Body of pancreas (tissue), 4 donors: ENCODE measurements around the gene ZG16B. TPM values are rescaled to one million over a fixed set of nuclear protein-coding genes. Genes with fewer than 3 reads are reported as not detected.

Source experiments
- ATAC-seq: fragments of 150-250 bp; one replicate; pipeline ENCODE4 v1.9.1; 2016
- DNase-seq, 4 donors: peaks; one replicate each; pipeline ENCODE4 v3.0.0-alpha.2; 2019
- H3K27ac ChIP-seq, 4 donors: fragments of 200-600 bp; sonication (generic); 1 replicate in 3 of 4; 2 replicates in 1 of 4; pipeline versions ENCODE4 v1.5.1 to v1.6.1; 2016 to 2019; ENCODE audit warnings: mild to moderate bottlenecking in 1 of 4, mixed read lengths in 1 of 4, moderate library complexity in 1 of 4
- H3K27me3 ChIP-seq, 2 donors: fragments of 200-600 bp; sonication (generic); one replicate each; pipeline ENCODE4 v1.6.0; 2016; ENCODE audit warnings: mild to moderate bottlenecking in 1 of 2
- H3K36me3 ChIP-seq, 2 donors: fragments of 200-600 bp; sonication (generic); replicated peaks in 1 of 2; 2 replicates each; pipeline ENCODE4 v1.5.1; 2016; ENCODE audit warnings: low read depth in 2 of 2; ENCODE audit not compliant: insufficient read depth in 1 of 2
- H3K4me1 ChIP-seq: fragments of 200-600 bp; sonication (generic); one replicate; pipeline ENCODE4 v1.6.0; 2016
- H3K4me3 ChIP-seq, 2 donors: fragments of 200-600 bp; sonication (generic); 1 replicate in 1 of 2; 2 replicates in 1 of 2; pipeline ENCODE4 v1.5.1; 2016 to 2019
- H3K9me3 ChIP-seq, 3 donors: fragments of 200-600 bp; sonication (generic); 1 replicate in 2 of 3; 2 replicates in 1 of 3; pipeline ENCODE4 v1.5.1; 2016
- POLR2A ChIP-seq, 3 donors: fragments of 450-650 bp; IDR thresholded peaks; one replicate each; pipeline ENCODE4 v1.6.1; 2016; ENCODE audit warnings: antibody characterized with exemption in 3 of 3, mild to moderate bottlenecking in 2 of 3
- WGBS, 2 donors: methylation state at CpG; one replicate each; pipeline ENCODE4 v1.1.5; 2017; 5-methylcytosine and 5-hydroxymethylcytosine counted together
- intact Hi-C: fragments of 100-400 bp; cut with DNase I; formaldehyde crosslinking; loops from one replicate; pipeline ENCODE4 v1.15.1; 2023
- total RNA-seq, 2 donors: library from RNA; depleted of rRNA; stranded (reverse); fragments of >200 nt; gene quantifications; one replicate each; pipeline ENCODE4 v1.1.0, GENCODE V29; 2016
- TF ChIP-seq, protein P1 (sequence below), 7 experiments: fragments of 450-650 bp in 4 of 7; fragments of 200-600 bp in 3 of 7; sonication (generic) in 3 of 7; IDR thresholded peaks; one replicate each; pipeline ENCODE4 v1.5.1; 2016 to 2019; ENCODE audit warnings: antibody characterized with exemption in 7 of 7

ZG16B gene
- total RNA-seq, 2 donors from 2014 or later = not detected

- no peak overlapping the region for H3K27ac ChIP-seq
- no peak for DNase-seq
- no peaks in the 10 kb centered on the region for H3K36me3 ChIP-seq
- peaks cover 13% of the 10 kb centered on the region for H3K4me1 ChIP-seq
- no peak for TF ChIP-seq POLR2A (IDR thresholded peaks at IDR 0.05)
- TF ChIP-seq, protein P1, sequence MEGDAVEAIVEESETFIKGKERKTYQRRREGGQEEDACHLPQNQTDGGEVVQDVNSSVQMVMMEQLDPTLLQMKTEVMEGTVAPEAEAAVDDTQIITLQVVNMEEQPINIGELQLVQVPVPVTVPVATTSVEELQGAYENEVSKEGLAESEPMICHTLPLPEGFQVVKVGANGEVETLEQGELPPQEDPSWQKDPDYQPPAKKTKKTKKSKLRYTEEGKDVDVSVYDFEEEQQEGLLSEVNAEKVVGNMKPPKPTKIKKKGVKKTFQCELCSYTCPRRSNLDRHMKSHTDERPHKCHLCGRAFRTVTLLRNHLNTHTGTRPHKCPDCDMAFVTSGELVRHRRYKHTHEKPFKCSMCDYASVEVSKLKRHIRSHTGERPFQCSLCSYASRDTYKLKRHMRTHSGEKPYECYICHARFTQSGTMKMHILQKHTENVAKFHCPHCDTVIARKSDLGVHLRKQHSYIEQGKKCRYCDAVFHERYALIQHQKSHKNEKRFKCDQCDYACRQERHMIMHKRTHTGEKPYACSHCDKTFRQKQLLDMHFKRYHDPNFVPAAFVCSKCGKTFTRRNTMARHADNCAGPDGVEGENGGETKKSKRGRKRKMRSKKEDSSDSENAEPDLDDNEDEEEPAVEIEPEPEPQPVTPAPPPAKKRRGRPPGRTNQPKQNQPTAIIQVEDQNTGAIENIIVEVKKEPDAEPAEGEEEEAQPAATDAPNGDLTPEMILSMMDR (IDR thresholded peaks at IDR 0.05) = no peak
- ATAC-seq = no peak
- H3K4me3 ChIP-seq = no peak overlapping the region
- no peaks in the 10 kb centered on the region for H3K9me3 ChIP-seq
- no peaks in the 10 kb centered on the region for H3K27me3 ChIP-seq
- 72 to 91% methylated on average over 2 to 4 of the region's 4 CpGs for WGBS, 2 donors
- intact Hi-C loops = no loop called here
Measured at GRCh38 chr16:2866431-2866830, 36.3 kb downstream of the ZG16B start.

DNA sequence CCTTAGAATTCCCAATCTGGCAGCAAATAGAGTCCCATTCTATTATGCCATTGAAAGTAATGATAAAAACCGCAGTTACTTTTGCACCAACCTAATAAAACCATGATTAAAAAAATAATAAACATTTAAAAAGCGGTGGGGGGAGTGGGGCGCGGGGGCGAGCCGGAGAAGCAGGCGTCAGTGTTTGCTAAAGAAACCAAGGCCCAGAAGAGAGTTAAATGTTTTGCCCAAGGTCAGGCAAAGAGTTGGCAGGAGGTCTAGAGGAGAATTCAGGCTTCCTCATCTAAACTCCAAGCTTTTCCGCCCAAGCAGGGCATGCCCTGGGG lies 37.5 kb downstream of the ZG16B start:
- H3K9me3 ChIP-seq = no peaks in the 10 kb centered on the region
- peak overlapping the region in 1 of 2 donors; percentile 21 for H3K4me3 ChIP-seq
- H3K27ac ChIP-seq = peak overlapping the region; percentile 73 to 94 (median 90)
- peaks cover 13% of the 10 kb centered on the region for H3K4me1 ChIP-seq
- 11 to 32% methylated on average over 8 of the region's 8 CpGs for WGBS, 2 donors
- no peak for ATAC-seq
- TF ChIP-seq POLR2A (IDR thresholded peaks at IDR 0.05) = no peak
- TF ChIP-seq, protein P1 (IDR thresholded peaks at IDR 0.05) = no peak
- H3K27me3 ChIP-seq = no peaks in the 10 kb centered on the region
- intact Hi-C loops = no loop called here
- DNase-seq = no peak
- H3K36me3 ChIP-seq = no peaks in the 10 kb centered on the region

- peak; percentile 94 to 97 (median 95) for DNase-seq
- intact Hi-C loops = no loop called here
- Histone ChIP-seq H3K9me3 (no peaks in the 10 kb centered on the region), H3K27me3 (no peaks in the 10 kb centered on the region), H3K4me1 (peaks cover 13% of the 10 kb centered on the region), H3K36me3 (no peaks in the 10 kb centered on the region), H3K27ac (peak overlapping the region; percentile 73 to 94 (median 90)), H3K4me3 (peak overlapping the region in 1 of 2 donors; percentile 21)
- ATAC-seq = peak; percentile 98
- WGBS, 2 donors = 0% methylated on average over 13 to 41 of the region's 45 CpGs
- TF ChIP-seq POLR2A (IDR thresholded peaks at IDR 0.05) = peak; percentile 17 to 81 (median 69)
- TF ChIP-seq, protein P1 (IDR thresholded peaks at IDR 0.05) = peak; percentile 96 to 98 (median 98)
Measured at GRCh38 chr16:2867987-2868789, 38.1 kb downstream of the ZG16B start.

GRCh38 chr16:2871926-2872325 lies 41.8 kb downstream of the ZG16B start:
- Histone ChIP-seq H3K27me3 (no peaks in the 10 kb centered on the region), H3K4me1 (peaks cover 17% of the 10 kb centered on the region), H3K4me3 (no peak overlapping the region), H3K27ac (no peak overlapping the region), H3K9me3 (no peaks in the 10 kb centered on the region), H3K36me3 (no peaks in the 10 kb centered on the region)
- no peak for DNase-seq
- ATAC-seq = no peak
- intact Hi-C loops = no loop called here
- TF ChIP-seq, protein P1 (IDR thresholded peaks at IDR 0.05) = no peak
- no peak for TF ChIP-seq POLR2A (IDR thresholded peaks at IDR 0.05)
- WGBS, 2 donors = 57 to 63% methylated on average over 4 to 6 of the region's 6 CpGs
